Measurements from ENCODE around the gene UBE2E2.

UBE2E2 gene

DNA sequence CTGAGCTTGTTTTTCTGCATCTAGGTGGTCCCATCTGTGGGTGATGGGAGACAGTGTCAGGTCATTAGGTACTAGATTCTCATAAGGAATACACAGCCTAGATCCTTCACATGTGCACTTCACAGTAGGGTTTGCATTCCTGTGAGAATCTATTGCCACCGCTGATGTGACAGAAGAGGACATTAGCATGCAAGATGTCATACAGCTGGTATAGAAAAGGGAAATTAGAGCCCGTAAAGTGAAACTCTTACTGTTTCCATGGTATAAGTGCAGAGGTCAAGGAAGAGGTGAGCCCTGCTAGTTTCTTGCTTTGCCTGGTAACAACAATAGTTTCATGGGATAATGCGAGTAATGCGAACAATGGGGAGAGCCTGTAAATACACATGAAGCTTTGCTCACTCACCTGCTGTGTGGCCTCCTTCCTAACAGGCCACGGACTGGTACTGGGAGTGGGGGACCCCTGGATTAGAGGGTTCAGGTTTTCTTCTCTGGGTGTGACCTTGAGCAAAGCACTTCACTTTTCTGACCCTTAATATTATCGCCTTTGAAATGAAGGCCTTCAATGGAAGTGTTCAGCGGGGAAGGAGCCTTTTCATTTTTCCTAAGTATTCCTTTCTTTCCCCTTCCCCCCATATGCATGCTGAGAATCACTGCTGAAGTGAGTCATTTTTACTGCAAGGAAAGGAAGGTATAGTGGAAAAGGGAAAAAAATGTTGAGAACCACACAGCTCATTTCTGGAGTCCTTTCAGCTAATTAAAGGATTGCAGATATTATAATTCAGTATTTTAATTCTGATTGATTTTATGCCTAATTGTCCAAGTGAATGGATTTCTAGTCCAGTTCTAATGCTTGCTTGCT, 286.4 kb downstream of the UBE2E2 start:
- no peak for DNase-seq

DNA sequence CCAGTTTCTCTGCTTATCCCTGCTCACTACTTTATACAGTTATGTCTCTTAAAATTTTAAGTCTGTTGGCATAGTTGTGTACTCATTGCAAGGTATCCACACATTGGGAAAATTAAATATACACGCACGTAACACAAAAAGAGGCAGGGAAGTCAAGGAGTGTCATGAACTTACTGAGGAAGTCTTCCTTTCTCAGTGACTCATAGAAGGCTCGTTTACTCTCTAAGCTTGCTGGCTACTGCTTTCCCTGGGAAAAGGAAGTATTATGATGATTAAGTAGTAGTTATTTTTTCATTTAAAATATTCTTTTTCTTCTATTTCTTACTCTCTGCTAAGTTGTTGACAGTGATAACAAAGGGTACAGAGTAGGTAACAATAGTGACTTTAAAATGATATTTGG, 287.3 kb downstream of the UBE2E2 start:
- DNase-seq, result no peak

DNA sequence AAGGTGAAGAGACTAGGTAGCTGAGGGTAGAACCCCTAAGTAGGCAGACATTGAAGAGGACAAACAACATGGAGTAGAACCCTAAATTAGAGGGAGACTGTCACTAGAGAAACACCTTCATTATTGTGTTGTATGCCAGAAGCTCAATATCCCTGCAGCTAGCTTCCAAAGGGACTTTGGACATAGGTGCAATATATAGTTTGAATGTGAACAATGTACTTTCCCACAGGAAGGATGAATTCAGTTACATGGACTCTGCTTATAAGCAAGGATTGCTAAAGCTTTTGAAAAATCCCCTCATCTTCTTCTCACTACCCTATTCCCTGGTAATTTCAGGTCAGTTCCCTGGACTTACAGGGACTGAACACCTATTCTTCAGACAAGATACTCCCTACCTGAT, 288.9 kb downstream of the UBE2E2 start:
- no peak for DNase-seq

DNA sequence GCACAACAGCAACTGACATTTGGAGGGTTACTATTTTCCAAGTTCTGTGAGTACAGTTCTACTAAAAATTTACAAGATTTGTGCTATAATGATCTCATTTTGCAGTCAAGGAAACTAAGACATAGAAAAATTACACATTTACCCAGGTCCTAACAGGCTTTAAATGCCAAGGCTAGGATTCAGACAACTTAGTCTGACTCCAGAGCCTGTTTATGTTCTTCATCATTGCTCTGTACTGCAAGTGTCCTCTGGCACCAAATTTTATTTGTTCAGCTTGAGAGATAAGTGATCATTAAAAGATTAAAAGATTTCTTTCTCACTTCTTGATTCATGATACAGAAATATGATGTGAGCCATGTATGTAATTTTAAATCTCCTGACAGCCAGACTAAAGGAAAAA, 290.8 kb downstream of the UBE2E2 start:
- no peak for DNase-seq

DNA sequence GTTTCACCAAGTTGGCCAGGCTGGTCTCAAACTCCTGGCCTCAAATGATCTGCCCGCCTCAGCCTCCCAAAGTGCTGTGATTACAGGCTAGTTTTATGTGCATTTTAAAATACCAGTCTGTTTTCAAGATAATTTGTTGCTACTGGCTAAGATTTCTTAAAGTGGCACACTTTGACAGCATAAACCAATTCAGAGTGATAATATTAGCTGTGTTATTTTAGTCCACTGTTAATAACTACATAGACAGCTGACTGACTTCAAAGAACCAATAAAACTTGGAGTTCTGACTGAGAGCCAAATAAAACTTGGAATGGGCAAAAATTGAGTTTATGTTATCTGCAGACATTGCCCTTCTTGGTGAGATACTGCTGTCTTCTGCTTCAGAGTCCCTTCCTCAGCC, 291.8 kb downstream of the UBE2E2 start:
- no peak for DNase-seq

DNA sequence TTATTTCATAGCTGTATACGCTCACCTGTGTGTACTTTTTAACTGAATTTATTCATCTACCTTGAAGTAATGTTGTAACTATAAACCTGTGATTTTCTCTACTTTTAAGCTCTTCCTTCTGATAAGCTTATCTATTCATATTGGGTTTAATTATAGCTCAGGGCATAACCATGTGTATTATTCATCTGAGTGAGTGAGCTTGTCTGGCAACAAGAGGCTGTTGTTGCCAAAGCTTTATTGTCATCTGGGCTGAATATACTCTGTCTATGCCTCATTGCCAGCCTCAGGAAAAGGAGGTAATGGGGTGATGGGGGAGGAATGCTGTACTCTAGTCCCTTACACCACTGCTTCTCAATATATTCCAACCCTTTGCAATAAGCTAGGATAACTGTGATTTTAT, 292.4 kb downstream of the UBE2E2 start:
- no peak for DNase-seq

DNA sequence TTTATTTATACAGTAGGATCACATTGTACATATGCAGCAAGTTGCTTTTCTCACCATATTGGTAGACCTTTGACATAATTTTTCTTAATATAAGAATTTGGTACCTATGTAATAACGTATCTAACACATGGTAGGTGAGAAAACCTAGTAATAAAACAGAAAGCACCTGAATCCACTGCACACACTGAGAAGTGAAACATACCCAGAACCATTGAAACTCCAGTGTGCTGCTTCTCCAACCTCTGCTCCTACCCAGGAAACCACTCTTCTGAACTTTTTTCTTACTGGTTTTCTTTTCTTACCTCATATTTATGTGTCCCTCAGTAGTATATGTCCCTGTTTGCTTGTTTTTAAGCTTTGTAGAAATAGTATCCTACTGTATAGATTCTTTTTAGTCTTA, 293.0 kb downstream of the UBE2E2 start:
- DNase-seq, result no peak

DNA sequence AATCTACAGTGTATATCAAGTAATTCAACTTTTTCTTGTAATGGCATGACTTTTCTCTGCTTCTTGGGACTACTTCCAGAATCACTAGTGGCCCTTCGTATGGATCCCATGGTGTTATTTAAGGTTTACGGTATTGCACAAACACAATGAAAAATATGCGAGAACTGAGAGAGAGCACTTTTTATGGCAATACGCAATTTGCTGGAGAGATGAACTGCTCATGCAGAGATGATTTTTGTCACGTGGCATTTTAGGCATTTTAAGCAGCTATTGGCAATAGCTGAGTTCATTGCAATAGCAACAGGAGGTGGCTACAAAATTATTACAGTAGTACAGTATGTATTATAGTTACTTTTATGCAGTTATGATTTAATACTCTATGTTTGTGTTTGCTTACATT, 294.0 kb downstream of the UBE2E2 start:
- DNase-seq, result no peak

DNA sequence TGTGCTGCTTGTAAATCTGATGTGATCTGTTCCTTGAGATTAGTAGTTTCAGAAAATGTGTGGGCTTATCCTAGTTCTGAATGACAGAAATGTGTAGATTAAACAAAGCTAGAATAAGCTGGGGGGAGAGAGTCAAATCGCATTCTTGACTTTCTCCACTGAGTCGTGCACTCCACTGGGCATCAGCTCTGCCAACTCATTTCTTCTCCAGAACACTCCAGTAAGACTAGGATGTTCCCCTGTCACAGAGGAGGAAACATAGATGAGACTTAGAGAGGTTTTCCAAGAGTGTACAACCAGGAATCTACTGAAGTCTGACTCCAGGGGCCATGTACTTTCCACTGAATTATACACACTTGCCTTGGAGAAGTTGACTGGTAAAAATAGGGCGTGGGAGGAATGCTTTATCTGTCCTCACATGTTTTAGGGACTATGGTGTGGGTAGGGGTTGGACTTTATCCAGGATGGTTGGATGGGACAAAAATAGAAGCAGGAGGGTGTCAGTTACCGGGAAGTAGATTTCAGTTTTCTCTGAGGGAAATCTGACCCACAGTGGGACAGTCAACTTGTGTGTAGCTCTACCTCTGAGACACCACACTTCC, 298.2 kb downstream of the UBE2E2 start:
- DNase-seq, result no peak

DNA sequence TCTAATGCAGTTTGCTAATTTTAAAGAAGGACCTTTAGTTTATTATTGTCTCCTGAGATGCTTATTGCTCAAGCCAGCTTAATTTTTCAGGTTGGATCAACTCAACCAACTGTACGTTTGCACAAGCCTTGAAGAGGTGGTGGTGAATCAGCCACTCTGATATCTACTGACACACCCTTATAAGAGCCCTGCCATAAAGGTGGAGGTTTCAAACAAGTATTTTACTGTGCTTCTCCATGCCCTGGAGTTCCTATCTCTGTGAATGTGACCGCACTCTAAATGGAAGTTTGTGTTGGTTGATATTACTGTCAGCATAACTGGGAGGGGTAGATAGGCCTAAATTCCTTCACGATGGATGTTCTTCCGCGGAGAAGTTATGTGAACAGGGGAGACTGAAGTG, 305.3 kb downstream of the UBE2E2 start:
- no peak for DNase-seq

DNA sequence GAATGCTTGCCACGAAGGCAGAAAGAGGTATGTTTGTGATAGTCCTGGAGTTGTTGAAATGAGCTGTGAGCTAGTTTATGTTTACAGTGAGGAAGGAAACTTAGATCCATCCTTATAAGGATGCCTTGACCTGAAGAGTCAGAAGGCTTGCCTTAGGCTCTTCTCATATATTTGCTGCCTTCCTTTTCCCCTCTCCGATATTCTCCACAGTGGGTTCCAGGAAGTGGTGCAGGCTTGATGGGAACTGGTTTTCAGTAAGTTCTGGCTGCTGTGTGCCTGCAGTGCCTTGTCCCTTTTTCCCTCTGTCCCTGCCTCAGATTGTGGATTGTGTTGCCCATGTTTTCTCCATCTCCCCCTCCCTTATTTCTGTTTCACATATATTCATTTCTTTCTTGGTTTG, 315.3 kb downstream of the UBE2E2 start:
- DNase-seq, result no peak

DNA sequence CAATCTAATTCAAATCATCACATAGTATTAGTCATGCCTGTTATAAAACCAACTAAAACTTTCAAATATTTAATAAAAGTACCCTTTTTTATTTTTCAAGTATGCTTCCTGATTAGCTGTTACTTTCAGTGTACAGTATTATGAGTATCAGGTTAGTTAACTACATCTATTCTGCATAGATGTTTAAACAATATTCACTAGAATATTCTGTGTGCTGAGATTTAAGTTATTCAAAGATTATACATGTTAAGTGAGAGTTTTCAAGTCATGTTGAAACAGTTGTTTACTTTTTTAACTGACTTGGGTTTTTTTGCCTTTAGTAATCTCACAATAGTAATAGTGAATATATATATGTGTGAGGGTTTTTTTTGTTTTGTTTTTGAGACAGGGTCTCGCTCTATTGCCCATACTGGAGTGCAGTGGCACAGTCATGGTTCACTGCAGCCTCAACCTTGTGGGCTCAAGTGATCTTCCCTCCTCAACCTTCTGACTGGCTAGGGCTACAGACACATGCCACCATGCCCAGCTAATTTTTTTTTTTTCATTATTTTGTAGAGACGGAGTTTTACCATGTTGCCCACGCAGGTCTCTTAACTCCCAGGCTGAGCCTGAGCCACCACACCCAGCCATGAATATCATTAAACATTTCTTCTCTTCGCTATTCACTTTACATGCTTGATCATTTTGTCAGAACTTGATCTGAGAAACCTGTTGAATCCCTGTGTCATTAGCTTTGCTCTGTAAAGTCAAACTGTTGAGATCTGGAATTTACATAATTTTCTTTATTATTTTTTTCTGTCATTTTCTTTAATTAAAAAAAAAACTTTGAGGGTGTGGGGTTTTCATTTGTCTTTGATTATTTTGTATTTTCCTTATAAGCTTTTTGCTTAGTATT, 316.4 kb downstream of the UBE2E2 start:
- DNase-seq, result no peak

DNA sequence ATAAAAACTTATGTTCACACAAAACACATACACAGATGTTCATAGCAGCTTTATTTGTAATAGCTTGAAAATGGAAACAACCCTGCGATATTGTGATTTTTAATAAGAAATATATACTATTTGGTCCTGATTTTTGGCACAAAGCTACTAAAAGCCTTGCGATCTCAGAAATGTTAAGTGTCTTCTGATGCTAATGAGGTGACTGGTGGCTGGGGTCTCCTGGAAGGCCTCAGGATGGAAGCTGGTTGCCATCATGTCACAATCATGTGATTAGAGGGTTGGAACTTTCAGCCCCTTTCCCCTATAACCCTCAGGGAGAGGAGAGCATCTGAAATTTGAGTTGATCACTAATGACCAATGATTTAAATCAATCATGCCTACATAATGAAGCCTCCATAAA, 324.2 kb downstream of the UBE2E2 start:
- DNase-seq, result no peak

DNA sequence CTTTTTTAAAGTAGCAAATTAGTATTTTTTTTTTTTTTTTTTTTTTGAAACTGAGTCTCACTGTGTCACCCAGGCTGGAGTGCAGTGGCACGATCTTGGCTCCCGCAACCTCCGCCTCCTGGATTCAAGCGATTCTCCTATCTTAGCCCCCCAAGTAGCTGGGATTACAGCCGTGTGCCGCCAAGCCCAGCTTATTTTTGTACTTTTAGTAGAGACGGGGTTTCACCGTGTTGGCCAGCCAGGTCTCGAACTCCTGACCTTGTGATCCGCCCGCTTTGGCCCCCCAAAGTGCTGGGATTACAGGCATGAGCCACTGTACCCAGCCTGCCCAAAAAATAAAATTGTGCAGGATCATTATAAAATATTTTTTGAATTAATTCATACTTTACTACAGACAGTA, 330.5 kb downstream of the UBE2E2 start:
- DNase-seq, result no peak

DNA sequence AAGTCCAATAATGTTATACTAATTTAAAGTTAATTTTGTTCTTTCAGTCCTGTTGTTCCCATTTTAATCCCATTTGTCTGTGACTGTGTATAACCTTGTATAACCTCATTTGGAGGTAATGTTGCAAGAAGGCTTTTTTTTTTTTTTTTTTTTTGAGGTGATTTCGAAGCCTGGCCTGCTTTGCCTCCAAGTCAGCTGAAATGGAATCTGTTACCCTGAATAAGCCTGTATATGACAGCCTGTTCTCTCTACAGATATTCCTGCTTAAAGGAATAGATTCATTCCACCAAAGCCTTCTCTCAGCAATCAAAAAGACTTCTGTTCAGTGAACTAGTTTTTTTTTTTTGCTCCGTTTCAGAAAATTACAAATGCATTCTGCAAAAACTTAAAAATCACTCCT, 330.9 kb downstream of the UBE2E2 start:
- no peak for DNase-seq

DNA sequence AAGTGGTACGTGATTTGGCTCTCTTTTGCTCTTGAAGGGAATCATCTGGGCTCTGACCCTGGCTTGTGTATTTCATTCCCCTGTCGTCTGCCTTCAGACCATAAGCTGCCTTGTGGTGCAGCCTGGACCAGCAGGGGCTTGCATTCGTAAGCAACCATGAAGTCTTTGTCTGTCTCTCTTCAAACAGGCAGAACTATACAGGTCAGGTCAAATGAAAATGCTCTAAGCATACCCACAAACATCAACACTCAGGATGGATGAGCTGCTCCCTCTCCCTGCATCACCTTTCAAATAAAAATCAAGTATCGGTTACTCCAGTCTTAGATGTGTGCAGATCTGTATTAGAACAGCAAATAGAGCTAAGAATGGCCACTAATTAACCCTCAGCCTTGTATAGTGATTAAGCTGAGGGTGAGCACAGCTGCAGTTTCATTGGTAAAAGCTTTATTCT, 334.0 kb downstream of the UBE2E2 start:
- DNase-seq, result no peak

DNA sequence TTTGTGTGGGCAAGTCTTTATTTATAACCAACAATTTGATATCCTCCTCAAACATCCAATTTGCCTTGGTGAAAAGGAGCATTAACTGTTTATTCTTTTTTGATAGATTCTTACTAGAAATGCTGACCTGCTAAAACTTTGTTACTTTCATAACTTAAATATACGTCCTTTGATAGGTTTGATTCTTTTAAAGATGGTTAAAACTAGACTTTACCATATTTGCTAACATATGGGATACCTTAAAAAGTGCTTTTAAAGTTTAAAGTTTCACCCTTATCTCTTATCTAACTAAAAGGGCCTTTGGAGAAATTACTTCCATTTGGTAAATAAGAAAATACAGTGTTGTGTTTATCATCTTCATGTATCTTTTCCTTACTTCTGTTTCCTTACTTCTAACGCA, 336.1 kb downstream of the UBE2E2 start:
- DNase-seq, result no peak

DNA sequence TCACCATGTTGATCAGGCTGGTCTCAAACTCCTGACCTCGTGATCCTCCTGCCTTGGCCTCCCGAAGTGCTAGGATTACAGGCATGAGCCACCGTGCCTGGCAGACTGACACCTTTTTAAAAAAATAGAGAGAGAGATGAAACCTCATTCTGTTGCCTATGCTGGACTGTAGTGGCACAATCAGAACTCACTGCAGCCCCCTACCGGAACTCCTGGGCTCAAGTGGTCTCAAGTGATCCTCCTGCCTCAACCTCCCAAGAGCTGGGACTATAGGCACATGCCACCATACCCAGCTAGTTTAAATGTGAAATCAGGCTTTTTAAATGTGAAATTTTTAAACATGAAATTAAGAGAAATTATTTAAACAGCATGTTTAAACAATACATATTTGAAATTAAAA, 337.5 kb downstream of the UBE2E2 start:
- DNase-seq, result no peak

DNA sequence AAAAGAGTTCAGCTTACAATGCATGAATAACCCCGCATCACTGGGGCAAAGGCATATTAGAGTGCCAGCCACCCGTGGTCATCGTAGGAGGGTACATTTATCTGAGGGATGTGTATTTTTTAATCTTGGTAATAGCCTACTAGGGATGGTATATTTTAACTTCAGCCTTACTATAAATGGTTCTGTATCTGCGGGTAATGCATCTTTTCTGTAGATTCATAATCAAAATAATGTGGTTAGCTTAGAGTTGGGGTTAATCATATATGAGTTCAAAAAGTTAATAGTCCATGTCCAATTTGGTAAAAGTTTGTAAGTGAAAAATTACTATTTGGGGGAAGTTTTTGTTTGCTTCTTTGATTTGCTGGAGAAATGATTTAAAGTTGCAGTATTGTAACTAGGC, 339.0 kb downstream of the UBE2E2 start:
- no peak for DNase-seq

DNA sequence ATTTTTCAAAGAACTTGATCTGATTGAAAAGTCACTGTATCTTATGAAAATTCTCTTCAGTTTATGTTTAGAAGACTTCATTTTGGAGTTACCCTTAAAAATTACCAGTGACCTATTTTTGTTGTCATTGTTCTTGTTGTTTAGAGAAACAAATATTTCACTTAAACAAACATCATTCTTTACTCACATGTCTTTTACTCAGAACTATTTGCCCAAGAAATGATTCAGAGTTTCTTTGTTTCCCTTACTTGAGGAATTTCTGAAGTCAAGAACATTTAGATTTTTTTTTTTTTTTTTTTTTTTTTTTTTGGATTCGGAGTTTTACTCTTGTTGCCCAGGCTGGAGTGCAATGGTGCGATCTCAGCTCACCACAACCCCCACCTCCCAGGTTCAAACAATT, 343.1 kb downstream of the UBE2E2 start:
- DNase-seq, result no peak

DNA sequence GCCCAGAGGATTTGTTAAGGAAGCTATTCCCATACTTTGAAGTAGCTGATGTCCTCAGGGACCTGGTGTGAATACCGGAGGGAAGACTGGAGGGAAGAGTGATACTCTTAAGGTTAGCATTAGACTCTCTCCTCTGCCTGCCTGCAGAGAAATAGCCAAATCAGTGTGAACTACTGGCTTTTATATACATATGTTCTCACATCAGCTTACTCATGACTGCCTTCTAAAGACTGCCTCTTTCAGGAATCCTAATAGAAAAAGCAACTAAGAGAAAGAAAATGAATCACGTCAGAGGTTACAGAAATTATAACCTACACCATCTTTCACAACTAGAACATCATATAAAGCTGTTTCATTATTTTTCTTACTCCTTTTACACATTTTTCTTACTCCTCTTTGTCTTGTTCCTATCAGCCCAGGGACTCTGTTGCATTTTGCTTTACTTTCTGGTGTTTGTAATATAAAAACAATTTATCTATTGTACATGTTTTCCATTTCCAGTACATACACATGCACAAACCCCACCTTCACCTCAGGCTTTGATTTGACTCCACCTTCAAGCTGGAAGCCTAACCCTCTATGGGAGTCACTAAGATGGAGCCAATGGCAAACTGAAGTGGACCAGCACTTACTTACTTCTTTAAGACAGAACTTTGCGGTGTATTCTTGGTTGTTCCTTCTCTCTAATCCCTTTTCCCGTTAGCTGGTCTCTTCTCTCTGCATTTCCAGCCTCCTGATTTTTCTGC, 345.0 kb downstream of the UBE2E2 start:
- no peak for DNase-seq

DNA sequence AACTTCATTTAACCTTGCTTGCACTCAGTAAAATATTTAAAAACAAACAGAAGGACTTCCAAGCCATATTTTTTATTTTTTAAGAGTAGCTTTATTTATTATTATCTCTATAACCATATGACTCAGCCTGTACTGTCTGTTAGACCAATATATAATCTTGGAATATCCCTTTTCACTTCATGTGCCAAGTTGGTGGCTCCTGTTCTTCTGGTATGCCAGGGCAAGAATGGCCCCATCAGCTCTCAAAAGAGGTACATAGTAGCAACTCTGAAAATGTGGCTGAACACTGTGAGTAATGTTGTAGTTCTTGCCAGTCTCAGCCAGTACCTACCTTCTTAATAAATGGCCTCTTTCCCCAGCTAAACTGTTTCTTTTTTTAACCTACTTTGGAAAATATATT, 345.6 kb downstream of the UBE2E2 start:
- no peak for DNase-seq
